DMS53 (cell line): ENCODE data around the gene GABPB2.

ENCODE experiments used
- DNase-seq: peaks from one replicate; lab custom pipeline; 2025; lab: John Stamatoyannopoulos, UW

Gene GABPB2

DNA sequence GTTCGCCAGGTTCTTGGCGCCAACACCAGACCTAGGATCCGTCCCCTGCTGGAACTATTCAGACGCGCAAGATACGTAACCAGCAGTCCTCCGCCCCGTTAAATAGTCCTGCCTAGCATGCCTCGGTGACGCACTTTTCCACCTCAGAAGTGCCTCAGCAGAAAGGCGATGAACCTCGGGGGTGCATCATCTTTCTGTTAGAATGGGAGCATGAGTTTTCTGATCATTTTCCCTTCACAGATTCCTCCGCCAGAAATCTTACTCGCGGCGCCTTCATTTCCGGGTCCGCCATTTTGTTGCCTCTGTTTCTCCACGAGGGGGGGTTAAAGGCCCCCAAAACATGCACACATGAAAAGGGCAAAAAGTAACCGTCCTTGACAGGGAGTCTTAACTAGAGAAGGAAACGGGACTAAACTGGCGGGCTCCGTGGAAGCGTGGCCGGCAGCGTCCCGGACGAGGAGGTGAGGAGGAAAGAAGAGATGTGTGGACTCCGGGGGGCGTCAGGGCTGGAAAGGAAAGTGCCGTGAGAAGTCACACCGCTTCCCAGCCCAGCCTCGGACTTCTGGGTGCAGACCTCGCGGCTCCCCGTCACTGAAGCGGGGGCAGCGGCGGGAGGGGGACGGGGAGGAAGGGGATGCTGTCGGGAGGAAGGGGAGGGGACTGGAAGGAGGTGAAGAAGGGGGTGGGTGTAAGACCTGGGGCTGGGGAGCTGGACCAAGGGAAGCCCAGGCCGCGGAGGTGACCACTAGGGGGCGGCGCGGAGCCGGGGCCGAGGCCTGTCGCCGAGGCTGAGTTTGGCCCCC, at the start of gene GABPB2:
TSS of gene GABPB2 (plus strand) at position 288 of the 803 bp plus-strand sequence. CDS start 17,429 bp downstream, outside the sequence.
- DNase-seq, result peak; percentile 97

DNA sequence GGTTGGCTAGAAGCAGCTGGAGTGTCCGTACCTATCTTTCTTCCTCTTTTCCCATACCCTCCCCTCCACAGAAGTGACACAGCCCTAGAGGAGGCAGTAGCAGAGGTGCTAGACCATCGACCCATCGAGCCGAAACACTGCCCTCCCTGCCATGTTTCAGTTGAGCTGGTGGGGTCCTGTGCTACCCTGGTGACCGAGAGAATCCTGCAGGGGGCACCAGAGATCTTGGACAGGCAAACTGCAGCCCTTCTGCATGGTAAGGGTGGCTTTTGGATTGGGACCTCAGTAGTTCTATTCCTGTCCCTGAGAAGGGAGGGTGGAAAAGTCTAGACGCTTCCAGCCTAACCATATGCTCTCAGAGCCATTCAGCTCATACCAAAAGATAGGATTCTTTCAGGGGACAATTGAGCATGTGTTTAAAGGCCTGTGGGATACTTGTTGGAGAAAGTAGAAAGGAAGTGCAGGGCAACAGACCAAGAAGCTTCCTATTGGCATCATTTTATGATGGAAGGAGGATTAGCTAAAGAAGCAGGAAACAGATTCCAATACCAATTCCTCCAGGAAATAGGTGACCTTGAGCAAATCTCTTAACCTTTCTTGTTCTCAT, 45.9 kb upstream of the GABPB2 start:
- DNase-seq, result peak; percentile 82

GRCh38 chr1:151026460-151026859, 44.1 kb upstream of the GABPB2 start:
- DNase-seq, result no peak

DNA sequence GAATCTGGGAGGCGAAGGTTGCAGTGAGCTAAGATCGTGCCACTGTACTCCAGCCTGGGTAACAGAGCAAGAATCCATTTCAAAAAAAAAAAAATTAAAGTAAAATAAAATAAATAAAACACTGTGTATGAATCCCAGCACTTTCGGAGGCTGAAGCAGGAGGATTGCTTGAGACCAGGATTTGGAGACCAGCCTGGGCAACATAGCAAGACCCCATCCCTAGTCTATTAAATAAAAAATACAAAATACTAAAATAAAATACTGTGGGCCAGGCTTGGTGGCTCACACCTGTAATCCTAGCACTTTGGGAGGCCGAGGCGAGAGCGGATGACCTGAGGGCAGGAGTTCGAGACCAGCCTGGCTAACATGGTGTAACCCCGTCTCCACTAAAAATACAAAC, 38.4 kb upstream of the GABPB2 start:
- no peak for DNase-seq

- no peak for DNase-seq
Measured at GRCh38 chr1:151035167-151035566, 35.4 kb upstream of the GABPB2 start.

DNA sequence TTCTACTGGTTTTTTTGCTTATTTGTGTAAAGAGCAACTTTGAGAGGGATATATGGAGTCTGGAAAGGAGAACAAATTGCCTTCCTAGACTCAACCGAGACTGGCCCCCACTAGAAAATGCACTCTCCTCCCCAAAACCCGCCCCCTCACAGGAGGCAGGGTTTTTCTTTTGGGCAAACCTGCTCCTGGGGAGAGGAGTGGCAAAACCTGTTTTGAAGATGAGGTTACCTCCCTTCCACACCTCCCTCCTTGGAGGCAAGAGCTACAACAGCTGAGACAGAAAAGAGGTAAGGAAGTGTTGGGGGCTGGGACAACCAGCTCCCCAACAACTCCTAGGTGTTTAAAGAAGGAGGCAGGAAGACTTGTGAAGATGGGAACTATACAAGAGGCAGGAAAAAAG, 34.2 kb upstream of the GABPB2 start, which contains the start of gene BNIPL:
TSS of gene BNIPL (plus strand) at position 231 of the 400 bp plus-strand sequence. CDS start at position 371, 140 bp downstream.
- DNase-seq, result no peak

GRCh38 chr1:151037032-151037431, 33.5 kb upstream of the GABPB2 start:
- no peak for DNase-seq

- DNase-seq, result no peak
Measured at GRCh38 chr1:151039521-151039920, 31.0 kb upstream of the GABPB2 start.

DNA sequence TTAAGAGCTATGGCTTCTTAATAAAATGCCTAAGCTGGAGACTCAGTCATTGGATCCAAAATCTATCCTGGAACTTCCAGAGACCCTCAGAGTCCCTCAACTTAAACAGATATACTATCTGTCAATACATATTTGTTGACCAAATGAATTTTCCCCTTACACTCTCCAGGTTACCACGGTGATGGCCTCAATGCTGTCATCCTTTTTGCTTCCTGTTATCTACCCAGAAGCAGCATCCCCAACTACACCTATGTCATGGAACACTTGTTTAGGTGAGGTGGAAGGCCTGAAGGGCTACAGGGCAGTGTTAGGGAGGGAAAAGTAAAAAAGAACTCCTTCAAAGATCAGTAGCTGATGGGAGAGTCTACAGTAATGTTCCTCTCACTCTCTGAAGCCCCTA, 27.4 kb upstream of the GABPB2 start:
- peak; percentile 63 for DNase-seq

GRCh38 chr1:151047591-151047924, 23.0 kb upstream of the GABPB2 start, which contains the start of gene C1orf56:
Gene C1orf56, plus strand, starts transcription at chr1:151047751. Its CDS starts 97 bp downstream, at chr1:151047848.
- DNase-seq, result peak; percentile 82

DNA sequence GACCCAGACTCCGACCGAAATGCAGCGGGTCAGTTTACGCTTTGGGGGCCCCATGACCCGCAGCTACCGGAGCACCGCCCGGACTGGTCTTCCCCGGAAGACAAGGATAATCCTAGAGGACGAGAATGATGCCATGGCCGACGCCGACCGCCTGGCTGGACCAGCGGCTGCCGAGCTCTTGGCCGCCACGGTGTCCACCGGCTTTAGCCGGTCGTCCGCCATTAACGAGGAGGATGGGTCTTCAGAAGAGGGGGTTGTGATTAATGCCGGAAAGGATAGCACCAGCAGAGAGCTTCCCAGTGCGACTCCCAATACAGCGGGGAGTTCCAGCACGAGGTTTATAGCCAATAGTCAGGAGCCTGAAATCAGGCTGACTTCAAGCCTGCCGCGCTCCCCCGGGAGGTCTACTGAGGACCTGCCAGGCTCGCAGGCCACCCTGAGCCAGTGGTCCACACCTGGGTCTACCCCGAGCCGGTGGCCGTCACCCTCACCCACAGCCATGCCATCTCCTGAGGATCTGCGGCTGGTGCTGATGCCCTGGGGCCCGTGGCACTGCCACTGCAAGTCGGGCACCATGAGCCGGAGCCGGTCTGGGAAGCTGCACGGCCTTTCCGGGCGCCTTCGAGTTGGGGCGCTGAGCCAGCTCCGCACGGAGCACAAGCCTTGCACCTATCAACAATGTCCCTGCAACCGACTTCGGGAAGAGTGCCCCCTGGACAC, 22.5 kb upstream of the GABPB2 start:
- peak; percentile 79 for DNase-seq

DNA sequence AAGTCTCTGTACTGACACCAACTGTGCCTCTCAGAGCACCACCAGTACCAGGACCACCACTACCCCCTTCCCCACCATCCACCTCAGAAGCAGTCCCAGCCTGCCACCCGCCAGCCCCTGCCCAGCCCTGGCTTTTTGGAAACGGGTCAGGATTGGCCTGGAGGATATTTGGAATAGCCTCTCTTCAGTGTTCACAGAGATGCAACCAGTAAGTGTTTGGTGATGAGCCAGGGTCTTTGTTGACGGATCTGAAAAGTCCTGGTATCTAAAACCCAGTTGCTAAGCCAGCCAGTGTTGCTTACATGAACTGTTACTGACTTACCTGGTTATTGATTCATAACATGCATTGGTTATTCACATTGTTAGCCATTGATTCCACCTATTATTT, 21.9 kb upstream of the GABPB2 start:
- peak; percentile 53 for DNase-seq

- no peak for DNase-seq
Measured at GRCh38 chr1:151049458-151049857, 21.1 kb upstream of the GABPB2 start.

DNA sequence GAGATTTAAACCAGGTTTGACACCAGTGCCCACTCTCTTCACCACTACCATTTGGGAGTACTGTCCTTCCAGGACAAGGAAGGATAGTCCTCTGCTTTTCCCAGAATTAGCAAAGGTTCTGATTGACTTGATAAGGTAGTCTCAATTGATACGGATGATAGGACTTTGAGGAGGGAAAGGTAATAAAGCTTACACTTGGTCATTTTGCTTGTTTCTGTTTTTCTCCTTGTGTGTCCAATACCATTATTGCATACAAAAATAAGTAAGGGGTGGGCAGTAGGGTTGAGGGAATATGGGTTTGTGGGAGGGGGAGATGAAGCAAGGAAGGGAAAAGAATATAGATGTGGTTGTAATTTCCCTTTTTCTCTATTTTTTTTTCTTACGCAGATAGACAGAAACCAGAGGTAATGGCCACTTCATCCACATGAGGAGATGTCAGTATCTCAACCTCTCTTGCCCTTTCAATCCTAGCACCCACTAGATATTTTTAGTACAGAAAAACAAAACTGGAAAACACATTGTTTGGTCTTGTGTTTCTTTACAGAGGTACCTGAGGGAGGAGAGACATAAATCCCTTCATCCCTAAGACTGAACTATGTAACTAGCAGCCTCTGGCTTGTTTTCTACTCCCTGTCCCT, 20.4 kb upstream of the GABPB2 start:
- peak; percentile 20 for DNase-seq

DNA sequence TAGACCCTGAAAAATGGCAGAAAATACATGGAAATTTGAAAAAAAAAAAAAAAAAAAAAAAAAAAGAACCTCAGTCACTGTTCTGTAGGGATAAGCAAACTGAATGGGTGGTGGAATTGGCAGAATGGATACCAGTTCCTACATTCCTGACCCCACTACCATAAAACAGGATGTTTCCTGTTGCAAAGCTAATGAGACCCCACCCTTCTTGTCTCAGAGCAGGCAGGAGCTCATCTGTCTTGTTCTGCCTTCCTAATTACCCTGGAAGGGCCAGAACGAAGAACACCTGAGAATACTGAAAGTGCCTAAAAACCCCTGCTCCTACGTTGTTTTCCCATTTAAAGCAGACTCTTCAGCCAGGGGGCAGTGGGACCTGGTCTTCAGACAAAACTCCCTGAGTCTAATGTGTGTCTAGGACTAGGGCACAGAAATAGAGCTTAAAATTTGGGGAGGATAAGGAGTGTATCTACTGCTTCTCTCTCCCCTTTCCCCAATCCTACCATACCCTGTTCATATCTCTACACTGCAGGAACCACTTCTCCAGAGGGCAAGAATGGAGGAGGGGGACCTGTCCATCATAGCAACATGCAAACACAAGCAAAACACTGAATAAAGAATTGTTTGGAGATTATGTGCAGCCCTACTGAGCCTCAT, 19.1 kb upstream of the GABPB2 start:
- peak; percentile 15 for DNase-seq

- DNase-seq, result no peak
Measured at GRCh38 chr1:151054971-151055547, 15.5 kb upstream of the GABPB2 start.

- DNase-seq, result no peak
Measured at GRCh38 chr1:151055581-151055980, 15.0 kb upstream of the GABPB2 start.

DNA sequence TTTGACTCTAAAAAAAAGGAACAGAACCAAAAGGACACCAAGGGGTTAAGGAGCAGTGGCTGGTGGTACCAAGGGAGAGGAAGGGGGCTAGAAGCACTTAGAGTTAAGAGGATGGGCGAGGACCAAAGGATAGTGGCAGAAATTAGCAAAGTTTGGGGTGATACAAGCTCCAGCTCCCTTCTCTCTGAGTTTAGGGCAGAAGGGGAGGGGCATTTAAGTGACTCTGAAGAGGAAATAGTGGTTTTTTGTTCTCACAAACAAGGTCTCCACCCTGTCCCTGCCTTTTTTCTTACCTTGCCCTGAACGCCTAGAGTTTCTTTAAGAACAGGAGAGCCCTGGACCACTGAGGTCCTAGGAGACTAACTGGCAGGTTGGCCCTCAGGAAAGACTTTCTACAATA, 14.4 kb upstream of the GABPB2 start:
- no peak for DNase-seq

- peak; percentile 95 for DNase-seq
Measured at GRCh38 chr1:151058692-151059091, 11.9 kb upstream of the GABPB2 start.

DNA sequence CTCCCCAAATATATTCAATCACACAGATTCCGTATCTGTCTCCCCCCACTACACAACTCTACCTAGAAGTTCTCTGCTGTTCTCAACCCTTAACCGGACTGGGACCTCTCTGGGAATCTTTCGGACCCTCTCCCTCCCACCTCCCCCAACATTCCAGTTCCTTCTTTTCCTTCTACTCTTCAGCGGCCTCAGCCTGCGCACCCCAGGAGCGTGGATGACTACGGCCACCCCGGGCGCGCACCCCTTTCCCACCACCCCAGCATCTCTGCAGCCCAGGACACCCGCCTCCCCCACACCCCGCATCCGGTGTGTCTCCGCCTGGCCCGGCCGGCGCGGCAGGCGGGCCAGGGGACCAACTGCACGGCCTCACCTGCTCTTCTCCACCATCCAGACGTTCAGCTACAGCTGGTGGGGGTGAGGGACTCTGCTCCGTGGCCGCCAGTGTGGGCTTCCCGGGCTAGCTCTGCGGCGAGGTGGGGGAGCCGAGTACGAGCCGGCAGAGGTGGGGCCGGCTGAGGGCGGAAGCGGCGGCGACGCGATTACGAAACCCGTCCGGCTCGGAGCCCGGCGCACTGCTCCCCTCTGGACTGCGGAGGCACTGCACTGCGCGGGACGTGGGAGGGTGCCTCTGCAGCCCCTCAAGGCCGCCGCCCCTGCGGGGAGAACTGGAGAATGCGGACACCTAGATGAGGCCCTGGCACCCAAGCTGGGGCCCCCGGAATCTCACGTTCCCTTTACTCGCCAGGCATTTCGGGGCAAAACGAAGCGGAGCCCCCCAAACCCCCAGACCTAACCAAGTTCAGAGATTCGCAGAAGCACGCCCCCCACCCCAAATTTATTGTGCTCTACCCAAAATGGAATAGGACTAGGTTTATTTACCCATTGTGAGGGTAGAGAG, 11.2 kb upstream of the GABPB2 start, which contains the start of gene CDC42SE1:
TSS of gene CDC42SE1 (minus strand) at position 514 of the 898 bp plus-strand sequence. CDS start 3,892 bp downstream, outside the sequence.
- DNase-seq, result peak; percentile 92
